Activated CD4-positive, alpha-beta T cell treated with anti-CD3 and anti-CD28 coated beads, Interleukin-2, amount 50 U/mL, for 48 hours (primary cell): ENCODE data around the gene ANKS4B.
"Not testable (repeated sequence)": the region's sequence is repeated elsewhere in the genome, so short reads cannot be mapped to it uniquely, and the experiment has no call there.

Source experiments
- DNase-seq, 2 experiments: peaks; one replicate each; pipeline ENCODE4 v3.0.0-alpha.2; 2020

The ANKS4B gene

GRCh38 chr16:21219551-21219950 lies 13.9 kb upstream of the ANKS4B start:
- DNase-seq, result no peak

DNA sequence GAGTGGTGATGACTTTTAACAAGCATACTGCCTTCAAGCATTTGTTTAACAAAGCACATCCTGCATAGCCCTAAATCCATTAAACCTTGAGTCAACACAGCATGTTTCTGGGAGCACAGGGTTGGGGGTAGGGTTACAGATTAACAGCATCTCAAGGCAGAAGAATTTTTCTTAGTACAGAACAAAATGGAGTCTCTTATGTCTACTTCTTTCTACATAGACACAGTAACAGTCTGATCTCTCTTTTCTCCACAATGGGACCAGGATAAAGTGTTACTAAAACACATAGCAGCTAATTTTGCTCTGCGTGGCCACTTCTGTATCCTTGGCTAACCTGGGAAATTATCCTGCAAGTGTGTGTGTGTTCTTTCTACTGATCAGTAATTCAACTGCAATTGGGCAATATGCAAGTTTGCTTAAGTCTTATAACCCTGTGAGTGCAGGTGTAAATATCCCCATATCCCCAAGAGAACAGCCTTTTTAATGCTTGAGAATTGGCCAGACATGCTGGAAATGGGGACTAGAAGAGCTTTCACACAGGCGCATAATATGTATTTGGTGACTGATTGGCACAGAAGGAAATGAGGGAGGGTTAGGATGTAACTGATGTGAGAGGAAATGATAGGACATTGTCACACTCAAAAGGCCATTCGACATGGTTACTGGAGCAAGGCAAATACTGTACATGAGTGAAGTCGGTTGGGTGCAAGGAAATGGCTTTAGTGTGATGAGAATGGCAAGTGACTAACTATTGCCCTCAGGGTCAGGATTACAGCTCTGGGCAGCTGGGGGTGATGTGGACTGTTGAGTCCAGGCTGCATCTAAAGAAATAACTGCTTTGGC lies 10.8 kb upstream of the ANKS4B start:
- DNase-seq, result no peak

DNA sequence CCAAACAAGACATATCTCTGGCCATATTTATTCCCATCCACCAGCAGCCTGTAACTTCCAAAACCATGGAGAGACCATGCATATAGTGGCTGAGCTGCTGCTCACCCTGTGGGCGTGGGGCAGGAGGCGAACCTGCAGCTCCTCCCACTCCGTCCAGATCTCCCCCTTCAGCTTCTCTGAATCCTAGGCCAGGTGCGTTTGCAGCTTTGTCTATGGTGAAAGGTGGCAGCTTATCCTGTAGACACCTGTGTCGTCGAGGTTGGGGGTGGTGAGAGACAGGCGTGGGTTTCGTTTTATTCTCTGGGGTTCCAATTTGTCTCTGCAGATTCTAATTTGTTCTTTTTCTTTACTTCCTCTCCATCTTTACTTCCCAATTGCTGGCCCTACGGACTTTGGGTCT lies 9.7 kb upstream of the ANKS4B start:
- no peak for DNase-seq

DNA sequence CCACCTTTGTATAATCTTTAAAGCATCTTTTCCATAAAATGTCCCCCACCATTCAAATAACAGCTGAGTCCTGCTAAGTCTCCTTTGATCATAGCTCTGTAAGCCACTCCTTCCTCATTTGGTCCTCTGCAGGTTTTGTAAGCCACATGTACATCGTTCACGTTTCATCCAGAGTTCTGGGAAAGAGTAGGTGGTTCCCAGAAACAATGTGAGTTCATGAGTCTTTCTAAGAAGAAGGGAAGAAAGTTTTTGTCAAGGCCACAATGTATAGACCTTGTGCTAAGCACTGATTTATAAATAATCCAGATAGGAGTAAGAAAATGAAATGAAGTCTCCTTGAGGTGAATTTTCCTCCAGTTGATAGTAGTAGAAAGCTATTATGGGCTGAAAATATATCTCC lies 8.7 kb upstream of the ANKS4B start:
- DNase-seq, result no peak

- DNase-seq, result no peak
Observed at GRCh38 chr16:21226749-21227148, 6.8 kb upstream of the ANKS4B start.

GRCh38 chr16:21227866-21228265 lies 5.6 kb upstream of the ANKS4B start:
- no peak for DNase-seq

DNA sequence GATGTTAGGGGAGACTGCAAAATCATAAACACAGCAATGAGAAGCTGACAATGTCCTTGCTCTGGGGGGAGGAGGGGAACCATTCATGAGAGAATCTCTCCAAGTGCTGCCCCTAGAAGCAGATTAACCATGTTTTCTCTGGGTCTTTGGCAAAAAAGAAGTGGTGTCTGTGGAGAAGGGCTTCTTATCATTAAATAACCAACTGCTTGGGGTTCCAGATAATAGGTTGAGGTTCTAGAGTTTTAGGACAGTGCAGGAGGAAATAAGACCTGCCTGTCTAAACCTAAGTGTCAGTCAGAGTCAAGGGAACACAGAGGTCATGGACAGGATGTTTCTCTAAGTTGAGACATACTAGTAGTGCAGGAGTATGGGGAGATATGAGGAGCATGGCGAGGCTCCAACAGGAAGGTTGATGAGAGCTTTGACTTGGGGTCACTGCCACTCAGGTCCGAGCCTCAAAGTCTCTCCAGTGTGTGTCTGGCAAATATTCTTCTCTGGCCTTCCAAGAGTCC lies 5.1 kb upstream of the ANKS4B start:
- DNase-seq, result no peak

DNA sequence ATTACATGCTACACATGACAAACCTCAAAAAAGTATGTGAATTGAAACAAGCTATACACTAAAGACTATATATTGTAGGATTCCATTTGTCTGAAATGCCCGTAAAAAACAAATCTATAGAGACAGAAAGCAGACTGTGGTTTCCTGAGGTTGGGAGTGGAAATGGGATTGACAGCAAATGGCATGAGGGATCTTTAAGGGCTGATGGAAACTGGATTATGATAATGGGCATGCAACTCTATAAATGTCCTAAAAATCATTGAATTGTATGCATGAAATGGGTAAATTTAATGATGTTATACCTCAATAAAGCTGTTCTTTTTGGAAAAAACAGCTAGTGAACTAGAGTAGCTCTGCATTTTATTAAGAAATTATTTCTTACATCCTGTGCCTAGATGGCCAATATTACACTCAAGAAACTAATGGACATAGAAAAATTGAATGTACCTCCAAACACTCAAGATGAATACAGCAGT lies 416 bp upstream of the ANKS4B start:
- no peak for DNase-seq

DNA sequence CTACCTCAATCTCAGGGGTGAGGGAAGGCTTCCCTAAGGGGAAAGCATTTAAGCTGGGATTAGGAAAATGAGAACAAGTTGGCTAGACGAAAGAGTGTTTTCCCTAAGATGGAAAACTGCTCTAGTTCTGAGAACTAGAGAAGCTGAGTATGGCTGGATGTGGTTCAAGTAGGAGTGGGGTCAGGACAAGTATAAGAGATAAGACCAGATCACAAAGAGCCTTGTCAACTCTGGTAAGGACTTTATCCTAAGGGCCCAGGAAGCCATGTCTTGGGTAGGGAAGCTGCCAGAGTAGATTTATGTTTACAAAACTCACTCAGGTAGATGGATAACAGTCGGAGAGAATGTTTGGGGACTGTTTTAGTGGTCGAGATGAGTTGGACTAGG lies 1.7 kb downstream of the ANKS4B start:
- DNase-seq, result no peak

GRCh38 chr16:21236831-21237230 lies 3.3 kb downstream of the ANKS4B start:
- no peak for DNase-seq

- no peak for DNase-seq
Observed at GRCh38 chr16:21239646-21240045, 6.1 kb downstream of the ANKS4B start.

DNA sequence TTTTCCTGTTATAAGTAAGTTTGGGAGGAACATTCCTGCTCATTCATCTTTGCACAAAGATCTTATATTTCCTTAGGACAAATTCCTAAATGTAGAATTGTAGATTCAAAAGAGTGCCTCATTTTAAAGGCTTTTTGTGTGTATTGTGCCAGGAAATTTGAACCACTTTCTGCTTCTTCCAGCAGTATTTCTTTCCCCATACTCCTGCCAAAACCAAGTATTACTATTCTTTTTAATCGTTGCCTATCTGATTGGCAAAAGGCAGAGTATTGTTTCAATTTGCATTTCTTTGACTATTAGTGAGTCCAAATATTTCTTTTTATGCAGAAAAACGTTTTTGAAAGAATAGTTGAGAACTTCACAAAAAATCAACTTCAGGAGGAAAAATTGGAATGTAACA lies 9.3 kb downstream of the ANKS4B start:
- DNase-seq, result no peak

GRCh38 chr16:21244518-21245215 lies 11.2 kb downstream of the ANKS4B start:
- DNase-seq, result no peak

DNA sequence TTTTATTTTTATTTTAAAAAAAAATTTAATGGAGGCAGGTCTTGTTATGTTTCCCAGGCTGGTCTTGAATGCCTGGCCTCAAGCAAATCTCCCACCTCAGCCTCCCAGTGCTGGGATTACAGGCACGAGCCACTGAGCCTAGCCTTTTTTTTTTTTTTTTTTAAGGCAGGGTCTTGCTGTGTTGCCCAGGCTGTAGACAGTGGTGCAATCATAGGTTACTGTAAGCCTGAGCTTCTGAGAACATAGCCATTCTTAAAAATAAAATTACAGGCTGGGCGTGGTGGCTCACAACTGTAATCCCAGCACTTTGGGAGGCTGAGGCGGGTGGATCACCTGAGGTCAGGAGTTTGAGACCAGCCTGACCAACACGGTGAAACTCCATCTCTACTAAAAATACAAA lies 14.7 kb downstream of the ANKS4B start:
- DNase-seq, result not testable (repeated sequence)

DNA sequence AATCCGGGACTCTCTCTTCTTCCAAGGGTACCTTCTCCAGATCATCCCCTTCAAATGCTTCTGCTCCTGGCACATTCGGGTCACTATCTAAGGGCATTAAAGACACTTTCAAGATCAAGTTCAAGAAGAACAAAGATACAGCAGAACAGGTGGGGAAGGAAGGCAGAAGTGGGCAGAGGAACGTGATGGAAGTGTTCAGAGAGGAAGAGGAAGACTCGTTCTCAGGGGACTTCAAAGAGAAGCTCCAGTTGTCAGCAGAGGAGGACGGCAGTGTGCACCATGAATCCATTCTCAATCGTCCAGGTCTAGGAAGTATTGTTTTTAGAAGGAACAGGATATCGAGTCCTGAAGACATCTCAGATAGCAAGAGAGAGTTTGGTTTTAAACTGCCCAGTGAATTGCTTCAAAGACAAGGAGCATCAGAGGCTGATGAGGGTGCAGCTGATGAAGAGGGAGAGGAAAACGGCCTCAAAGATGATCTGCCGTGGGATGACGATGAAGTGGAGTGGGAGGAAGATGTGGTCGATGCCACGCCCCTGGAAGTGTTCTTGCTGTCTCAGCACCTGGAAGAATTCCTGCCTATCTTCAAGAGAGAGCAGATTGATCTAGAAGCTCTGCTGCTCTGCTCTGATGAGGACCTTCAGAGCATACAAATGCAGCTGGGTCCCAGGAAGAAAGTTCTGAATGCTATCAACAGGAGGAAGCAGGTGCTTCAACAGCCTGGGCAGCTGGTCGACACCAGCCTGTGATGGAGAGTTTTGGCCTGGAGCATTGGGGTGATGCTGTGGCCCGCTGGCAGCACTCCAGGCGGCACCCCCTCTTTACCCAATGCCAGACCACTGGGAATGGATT lies 16.8 kb downstream of the ANKS4B start:
- no peak for DNase-seq

GRCh38 chr16:21253470-21253869 lies 20.0 kb downstream of the ANKS4B start:
- no peak for DNase-seq

DNA sequence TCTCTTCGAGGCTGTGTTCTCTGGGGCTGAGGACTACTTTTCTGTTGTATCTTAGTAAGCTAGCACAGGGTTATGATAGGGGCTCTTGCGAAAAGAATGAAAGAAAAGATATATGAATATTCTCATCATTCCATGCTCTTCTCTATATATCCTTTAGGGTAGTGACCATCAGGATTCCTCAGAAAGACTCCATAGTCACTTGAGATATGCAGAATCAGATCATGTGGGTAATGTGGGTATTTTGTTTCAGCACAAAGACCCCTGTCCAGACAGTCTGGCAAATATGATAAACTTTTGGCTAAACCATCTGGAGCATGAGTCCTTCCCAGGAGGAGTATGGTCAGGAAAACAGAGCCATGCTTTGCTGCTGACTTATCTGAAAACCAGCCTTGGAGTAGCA lies 23.1 kb downstream of the ANKS4B start:
- no peak for DNase-seq

- DNase-seq, result no peak
Observed at GRCh38 chr16:21257284-21257683, 23.8 kb downstream of the ANKS4B start.

GRCh38 chr16:21260870-21261791 lies 27.6 kb downstream of the ANKS4B start:
- no peak for DNase-seq

- DNase-seq, result no peak
Observed at GRCh38 chr16:21262779-21263639, 29.5 kb downstream of the ANKS4B start.
